ENCODE results near the gene BCAP31. TPM values are rescaled to one million over a fixed set of nuclear protein-coding genes. Genes with fewer than 3 reads are reported as not detected.
"Not testable (repeated sequence)": the region's sequence is repeated elsewhere in the genome, so short reads cannot be mapped to it uniquely, and the experiment has no call there.

BCAP31 gene
- total and polyA plus RNA-seq, 11 donors, result 59.9 to 162 (median 102) TPM

DNA sequence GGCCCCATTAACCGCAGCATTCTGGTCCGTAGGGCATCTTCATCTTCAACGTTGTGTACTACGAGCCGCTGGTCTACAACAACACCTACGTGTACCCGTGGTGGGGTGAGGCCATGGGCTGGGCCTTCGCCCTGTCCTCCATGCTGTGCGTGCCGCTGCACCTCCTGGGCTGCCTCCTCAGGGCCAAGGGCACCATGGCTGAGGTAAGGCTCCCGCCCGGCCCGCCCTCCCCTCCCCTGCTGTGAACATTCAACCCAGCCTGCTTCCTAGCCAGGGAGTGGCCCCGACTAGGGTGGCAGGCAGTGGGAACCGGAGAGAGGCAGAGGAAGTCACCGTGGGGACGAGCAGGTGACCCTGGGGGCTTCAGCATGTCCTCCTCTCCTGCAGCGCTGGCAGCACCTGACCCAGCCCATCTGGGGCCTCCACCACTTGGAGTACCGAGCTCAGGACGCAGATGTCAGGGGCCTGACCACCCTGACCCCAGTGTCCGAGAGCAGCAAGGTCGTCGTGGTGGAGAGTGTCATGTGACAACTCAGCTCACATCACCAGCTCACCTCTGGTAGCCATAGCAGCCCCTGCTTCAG, 29.4 kb downstream of the BCAP31 start:
- intact Hi-C loops (cut with DNase I), result no loop called here
- no peak for DNase-seq
- no peaks in the 10 kb centered on the region for H3K9me3 ChIP-seq
- WGBS, 4 donors, result 61 to 75% (median 70%) methylated on average over 13 to 23 of the region's 23 CpGs
- no peak for ATAC-seq
- H3K4me3 ChIP-seq, result no peak overlapping the region
- H3K4me1 ChIP-seq, result peaks cover 0 to 18% (median 0%) of the 10 kb centered on the region in 12 donors
- no peak for TF ChIP-seq POLR2A (IDR thresholded peaks at IDR 0.05)
- no peak for TF ChIP-seq CTCF (IDR thresholded peaks at IDR 0.05)
- H3K27ac ChIP-seq, result peak overlapping the region in 2 of 12 donors; percentile 41 to 92
- no peaks in the 10 kb centered on the region for H3K27me3 ChIP-seq
- peaks cover 0 to 8% (median 0%) of the 10 kb centered on the region in 9 donors for H3K36me3 ChIP-seq

DNA sequence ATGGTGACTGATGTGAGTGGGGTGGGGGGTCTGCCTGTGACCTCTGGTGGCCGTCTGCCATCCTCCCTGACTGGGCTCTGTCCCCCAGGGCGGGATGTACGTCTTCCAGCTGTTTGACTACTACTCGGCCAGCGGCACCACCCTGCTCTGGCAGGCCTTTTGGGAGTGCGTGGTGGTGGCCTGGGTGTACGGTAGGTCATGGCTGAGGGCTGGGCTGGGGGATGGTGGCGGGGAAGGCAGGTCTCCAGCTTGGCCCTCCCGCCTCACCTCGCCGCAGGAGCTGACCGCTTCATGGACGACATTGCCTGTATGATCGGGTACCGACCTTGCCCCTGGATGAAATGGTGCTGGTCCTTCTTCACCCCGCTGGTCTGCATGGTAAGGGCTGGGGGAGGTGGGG, 29.9 kb downstream of the BCAP31 start:
- H3K36me3 ChIP-seq; H3K27me3 ChIP-seq; H3K4me3 ChIP-seq; intact Hi-C loops (cut with DNase I); H3K9me3 ChIP-seq; ATAC-seq: not testable (repeated sequence)
- peak in 1 of 5 donors; percentile 29 for DNase-seq
- Histone ChIP-seq H3K4me1 (peaks cover 0 to 13% (median 0%) of the 10 kb centered on the region in 12 donors), H3K27ac (peak overlapping the region in 2 of 12 donors; percentile 41 to 92)
- 74 to 85% (median 79%) methylated on average over 7 to 16 of the region's 16 CpGs for WGBS, 4 donors

- H3K9me3 ChIP-seq, result no peaks in the 10 kb centered on the region
- H3K36me3 ChIP-seq, result peaks cover 0 to 8% (median 0%) of the 10 kb centered on the region in 9 donors
- no peak for ATAC-seq
- H3K27me3 ChIP-seq, result no peaks in the 10 kb centered on the region
- H3K27ac ChIP-seq, result peak overlapping the region in 1 of 12 donors; percentile 92
- intact Hi-C loops (cut with DNase I), result no loop called here
- WGBS, 4 donors, result 64 to 76% (median 73%) methylated on average over 21 to 31 of the region's 31 CpGs
- DNase-seq, result peak in 2 of 5 donors; percentile 21 to 56
- peaks cover 0 to 11% (median 0%) of the 10 kb centered on the region in 12 donors for H3K4me1 ChIP-seq
- H3K4me3 ChIP-seq, result no peak overlapping the region
- TF ChIP-seq CTCF (IDR thresholded peaks at IDR 0.05) (no peak), POLR2A (IDR thresholded peaks at IDR 0.05) (no peak)
Measured at GRCh38 chrX:153693216-153694086, 30.7 kb downstream of the BCAP31 start.

GRCh38 chrX:153692611-153693156, 31.5 kb downstream of the BCAP31 start:
- DNase-seq (peak in 1 of 5 donors; percentile 20), ATAC-seq (no peak)
- H3K4me1 ChIP-seq, result peaks cover 0 to 11% (median 0%) of the 10 kb centered on the region in 12 donors
- intact Hi-C loops (cut with DNase I), result no loop called here
- TF ChIP-seq CTCF (IDR thresholded peaks at IDR 0.05) (no peak), POLR2A (IDR thresholded peaks at IDR 0.05) (no peak)
- H3K4me3 ChIP-seq, result no peak overlapping the region
- peak overlapping the region in 1 of 12 donors; percentile 92 for H3K27ac ChIP-seq
- H3K9me3 ChIP-seq, result no peaks in the 10 kb centered on the region
- no peaks in the 10 kb centered on the region for H3K27me3 ChIP-seq
- WGBS, 4 donors, result 48 to 67% (median 56%) methylated on average over 17 to 24 of the region's 24 CpGs
- H3K36me3 ChIP-seq, result peaks cover 0 to 5% (median 0%) of the 10 kb centered on the region in 9 donors

Data from heart left ventricle (tissue), 16 donors.